Lower leg skin (tissue), 4 donors: ENCODE measurements around the gene POMT2. TPM values are rescaled to one million over a fixed set of nuclear protein-coding genes. Genes with fewer than 3 reads are reported as not detected.
"Not testable (repeated sequence)": the region's sequence is repeated elsewhere in the genome, so short reads cannot be mapped to it uniquely, and the experiment has no call there.

Experiments used
- DNase-seq, 2 donors: peaks; one replicate each; pipeline ENCODE4 v3.0.0-alpha.2; 2019; ENCODE audit warnings: low spot score in 2 of 2
- H3K4me3 ChIP-seq: fragments of 200-600 bp; sonication (generic); 2 replicates; pipeline ENCODE4 v1.5.1; 2017; ENCODE audit warnings: mild to moderate bottlenecking, low read depth; ENCODE audit not compliant: poor library complexity, severe bottlenecking
- CTCF ChIP-seq, 3 donors: fragments of 450-650 bp; IDR thresholded peaks; one replicate each; pipeline ENCODE4 v1.5.1; 2016; ENCODE audit warnings: antibody characterized with exemption in 3 of 3, mild to moderate bottlenecking in 3 of 3, moderate library complexity in 2 of 3
- POLR2A ChIP-seq, 2 donors: fragments of 450-650 bp; IDR thresholded peaks; one replicate each; pipeline ENCODE4 v1.6.1; 2016 to 2017; ENCODE audit warnings: antibody characterized with exemption in 2 of 2, mild to moderate bottlenecking in 1 of 2, moderate library complexity in 1 of 2
- WGBS, 2 donors: methylation state at CpG; one replicate each; pipeline ENCODE4 v1.1.5; 2018; 5-methylcytosine and 5-hydroxymethylcytosine counted together
- intact Hi-C: fragments of 100-400 bp; cut with DNase I; formaldehyde crosslinking; loops from one replicate; pipeline ENCODE4 v1.15.0; 2023; ENCODE audit warnings: low total_unique reads
- total RNA-seq, 4 donors: library from RNA; depleted of rRNA; stranded (reverse); fragments of >200 nt; gene quantifications; one replicate each; pipeline ENCODE4 v1.1.0, GENCODE V29; 2016

The POMT2 gene
- total RNA-seq, 4 donors from 2014 or later, result 9.1 to 23.0 (median 15.9) TPM

- WGBS, 2 donors, result 92 to 94% methylated on average over 10 of the region's 10 CpGs
- DNase-seq, result no peak
- no peak overlapping the region for H3K4me3 ChIP-seq
- TF ChIP-seq POLR2A (IDR thresholded peaks at IDR 0.05) (no peak), CTCF (IDR thresholded peaks at IDR 0.05) (no peak)
- intact Hi-C loops, result loop anchor here (10.0 kb wide), 1 partner anchor 362 kb away; the partner anchor contains the start of genes ALKBH1 and SLIRP
Observed at GRCh38 chr14:77342726-77343397, 22.2 kb upstream of the POMT2 start.

GRCh38 chr14:77340389-77340788 lies 19.7 kb upstream of the POMT2 start:
- 86 to 88% methylated on average over 4 of the region's 4 CpGs for WGBS, 2 donors
- no peak for DNase-seq
- H3K4me3 ChIP-seq, result no peak overlapping the region
- no peak for TF ChIP-seq CTCF (IDR thresholded peaks at IDR 0.05)
- TF ChIP-seq POLR2A (IDR thresholded peaks at IDR 0.05), result no peak
- intact Hi-C loops, result loop anchor here (10.0 kb wide), 1 partner anchor 364 kb away; the partner anchor contains the start of genes ALKBH1 and SLIRP

GRCh38 chr14:77339407-77339806 lies 18.7 kb upstream of the POMT2 start:
- H3K4me3 ChIP-seq, result no peak overlapping the region
- no peak for DNase-seq
- 94 to 100% methylated on average over 1 of the region's 1 CpG for WGBS, 2 donors
- intact Hi-C loops, result no loop called here
- TF ChIP-seq CTCF (IDR thresholded peaks at IDR 0.05), result no peak

- DNase-seq, result no peak
- TF ChIP-seq CTCF (IDR thresholded peaks at IDR 0.05) (no peak), POLR2A (IDR thresholded peaks at IDR 0.05) (no peak)
- no peak overlapping the region for H3K4me3 ChIP-seq
- intact Hi-C loops, result no loop called here
- WGBS, 2 donors, result 84 to 88% methylated on average over 2 of the region's 2 CpGs
Observed at GRCh38 chr14:77338302-77338701, 17.6 kb upstream of the POMT2 start.

GRCh38 chr14:77337880-77338279 lies 17.2 kb upstream of the POMT2 start:
- intact Hi-C loops, result no loop called here
- H3K4me3 ChIP-seq, result no peak overlapping the region
- 89 to 92% methylated on average over 3 of the region's 3 CpGs for WGBS, 2 donors
- TF ChIP-seq CTCF (IDR thresholded peaks at IDR 0.05), result no peak
- DNase-seq, result no peak

GRCh38 chr14:77337255-77337654 lies 16.6 kb upstream of the POMT2 start:
- intact Hi-C loops, DNase-seq, H3K4me3 ChIP-seq: not testable (repeated sequence)
- 92 to 93% methylated on average over 9 of the region's 9 CpGs for WGBS, 2 donors
